Right ventricle myocardium inferior (tissue), 1 donor: ENCODE measurements around the gene ONECUT3. TPM values are rescaled to one million over a fixed set of nuclear protein-coding genes. Genes with fewer than 3 reads are reported as not detected.
A peak's percentile ranks its signal among the peaks of the same experiment; 100 is the strongest.

Experiments used
- ATAC-seq: fragments of 200-7000 bp; cut with Tn5 transposase; one replicate; pipeline ENCODE4 v1.9.1; 2020; ENCODE audit warnings: mild to moderate bottlenecking, moderate library complexity
- DNase-seq: peaks from one replicate; pipeline ENCODE4 v3.0.0; 2021; ENCODE audit errors: missing footprints
- intact Hi-C: fragments of 100-400 bp; cut with DNase I; formaldehyde crosslinking; loops from one replicate; pipeline ENCODE4 v1.11.0; 2022
- total RNA-seq: library from RNA; stranded (reverse); fragmentation: NEBNext Ultra II Directional; extraction: Animal tissue kit (Norgen Biotek cat#: 25700); gene quantifications from one replicate; pipeline ENCODE4 v1.2.1, GENCODE V29; 2021
- donor health status: DM: no; HTN: yes; CAD: no; lungs with severe emphysema.

The ONECUT3 gene
- total RNA-seq, 1 donor from 2014 or later: not detected

DNA sequence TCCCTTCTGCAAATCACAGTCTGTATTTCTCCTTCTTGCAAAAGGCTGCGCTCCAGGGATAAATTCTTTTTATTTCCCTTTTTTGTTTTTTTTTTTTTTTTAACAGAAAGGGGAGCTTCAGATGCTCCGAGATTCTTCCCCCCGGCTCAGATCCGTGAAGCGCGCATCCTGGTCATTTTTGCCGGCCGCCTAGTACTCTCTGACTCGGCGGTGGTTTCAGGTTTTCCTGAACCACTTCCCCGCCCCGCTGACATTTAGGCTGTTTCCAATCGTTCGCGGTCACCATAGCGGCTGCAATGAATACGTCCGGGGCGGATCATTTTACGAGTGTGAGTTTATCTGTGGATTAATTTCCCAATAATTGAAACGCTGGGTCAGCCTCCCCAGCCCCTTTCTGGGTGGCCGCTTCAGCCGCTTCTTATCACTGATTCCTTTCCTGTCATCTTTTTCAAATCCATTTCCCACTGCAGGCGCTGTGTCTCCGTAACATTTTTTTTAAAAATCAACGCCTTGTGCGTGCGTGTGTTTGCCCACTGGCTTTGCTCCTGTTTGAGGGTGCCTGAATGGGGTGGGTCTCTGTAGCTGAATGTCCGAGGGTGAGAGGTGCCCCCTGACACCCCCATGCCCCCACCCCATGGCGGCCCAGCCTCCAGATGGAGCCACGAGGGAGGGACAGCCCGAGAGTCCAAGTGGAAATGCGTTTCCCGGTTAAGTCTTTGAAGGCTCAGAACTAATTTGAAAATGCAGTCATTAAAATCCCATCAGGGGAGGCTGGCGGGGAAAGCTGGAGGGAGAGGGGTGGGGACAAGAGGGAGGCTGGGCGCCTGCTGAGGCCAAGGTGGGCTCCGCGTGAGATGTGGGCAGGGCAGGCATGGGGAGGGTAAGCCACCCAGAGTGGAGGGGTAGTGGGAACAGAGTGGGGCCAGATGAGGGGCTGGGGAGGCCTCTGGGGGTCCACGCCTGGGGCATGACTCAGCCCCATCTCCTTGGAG, 10.6 kb downstream of the ONECUT3 start:
- no peak for DNase-seq
- ATAC-seq: no peak
- intact Hi-C loops: no loop called here

DNA sequence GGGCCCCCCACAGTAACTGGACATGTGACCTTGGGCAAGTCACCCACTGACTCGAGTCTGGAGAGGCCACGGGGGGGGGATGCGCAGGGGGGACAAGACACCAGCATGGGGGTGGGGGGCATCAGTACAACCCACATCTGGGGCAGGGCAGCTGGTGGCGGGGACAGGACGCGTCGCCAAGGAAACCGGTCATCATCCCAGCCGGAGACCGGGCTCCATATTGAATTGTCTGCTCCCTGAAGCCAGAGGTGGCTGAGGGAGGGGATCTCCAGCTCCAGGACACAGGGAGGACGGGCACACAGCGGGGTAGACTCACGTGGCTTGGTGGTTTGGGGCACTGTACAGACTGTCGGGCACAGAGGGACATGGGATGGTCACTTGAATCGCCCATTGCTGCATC, 11.4 kb downstream of the ONECUT3 start:
- ATAC-seq: no peak
- intact Hi-C loops: no loop called here
- DNase-seq: no peak

DNA sequence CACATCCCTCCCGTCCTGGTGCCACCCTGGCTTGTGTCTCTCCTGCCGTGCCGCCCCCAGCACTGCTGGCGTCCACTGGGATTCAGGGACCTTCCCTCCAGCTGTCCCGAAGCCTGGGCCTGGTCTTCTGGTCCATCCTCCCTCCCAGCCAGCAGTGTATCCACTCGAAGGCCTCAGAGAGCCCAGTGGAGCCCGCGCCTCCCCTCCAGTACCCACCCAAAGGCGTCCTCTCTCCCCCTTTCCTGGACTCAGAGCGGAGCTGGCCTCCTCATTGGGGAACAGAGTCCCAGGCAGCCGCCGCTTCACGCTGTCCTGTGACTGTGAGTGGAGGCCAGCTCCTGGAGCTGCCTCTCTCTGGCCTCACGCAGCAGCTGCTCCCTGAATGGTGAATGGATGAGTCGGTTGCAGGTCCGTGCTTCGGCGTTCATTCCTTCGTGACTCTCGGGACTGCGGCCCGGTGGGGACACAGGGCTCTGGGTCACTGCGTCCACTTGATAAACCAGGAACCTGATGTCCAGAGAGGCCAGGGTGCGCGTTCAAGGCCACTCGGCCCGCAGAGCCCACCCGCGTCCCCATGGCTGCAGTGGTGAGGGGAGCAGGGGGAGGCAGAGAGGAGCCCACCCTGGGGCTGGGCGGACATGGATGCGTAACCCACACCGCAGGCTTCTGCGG, 12.1 kb downstream of the ONECUT3 start:
- no peak for DNase-seq
- intact Hi-C loops: no loop called here
- ATAC-seq: no peak

DNA sequence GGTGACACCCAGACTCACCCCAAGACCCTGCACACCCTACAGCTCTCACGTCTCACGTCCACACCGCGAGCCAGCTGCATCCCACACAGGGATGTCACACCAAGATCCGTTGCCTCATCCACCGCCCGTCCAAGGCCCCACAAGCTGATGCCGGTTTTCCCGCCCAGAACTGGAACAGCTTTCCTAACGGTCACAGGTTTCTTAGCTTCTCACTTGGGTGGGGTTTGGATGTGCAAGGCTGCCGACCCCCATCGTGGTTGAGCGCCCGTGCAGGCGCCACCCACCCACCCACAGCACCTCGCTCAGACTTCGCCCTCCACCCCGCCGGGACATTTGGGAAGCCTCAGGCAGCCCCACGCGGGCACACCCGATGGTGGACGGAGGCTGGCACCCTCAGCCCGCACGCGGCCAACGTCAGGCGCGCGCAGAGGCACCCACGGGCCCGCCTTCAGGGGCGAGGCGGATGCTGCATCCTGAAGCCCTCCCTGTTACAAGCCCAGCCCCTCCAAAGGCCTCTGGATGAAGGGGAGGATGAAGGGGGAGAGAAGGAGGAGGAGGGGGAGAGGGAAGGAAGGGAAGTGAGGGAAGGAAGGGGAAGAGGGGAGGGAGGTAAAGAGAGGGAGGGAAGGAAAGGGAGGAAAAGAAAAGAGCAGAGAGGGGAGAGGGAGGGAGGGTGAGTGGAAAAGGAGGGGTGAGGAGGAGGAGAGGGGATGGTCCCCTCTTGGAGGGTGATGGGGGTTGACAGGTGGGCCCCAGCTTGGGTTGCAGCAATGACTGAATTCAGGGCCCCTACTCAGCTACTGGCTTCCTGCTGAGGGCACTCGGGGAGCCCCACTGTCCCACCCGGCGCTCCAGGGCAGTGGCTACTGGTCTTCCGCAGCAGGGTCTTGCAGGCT, 12.8 kb downstream of the ONECUT3 start:
- ATAC-seq (no peak), DNase-seq (no peak)
- intact Hi-C loops: loop anchor here (2.0 kb wide), 1 partner anchor 219 kb away; no protein-coding TSS in a partner anchor

DNA sequence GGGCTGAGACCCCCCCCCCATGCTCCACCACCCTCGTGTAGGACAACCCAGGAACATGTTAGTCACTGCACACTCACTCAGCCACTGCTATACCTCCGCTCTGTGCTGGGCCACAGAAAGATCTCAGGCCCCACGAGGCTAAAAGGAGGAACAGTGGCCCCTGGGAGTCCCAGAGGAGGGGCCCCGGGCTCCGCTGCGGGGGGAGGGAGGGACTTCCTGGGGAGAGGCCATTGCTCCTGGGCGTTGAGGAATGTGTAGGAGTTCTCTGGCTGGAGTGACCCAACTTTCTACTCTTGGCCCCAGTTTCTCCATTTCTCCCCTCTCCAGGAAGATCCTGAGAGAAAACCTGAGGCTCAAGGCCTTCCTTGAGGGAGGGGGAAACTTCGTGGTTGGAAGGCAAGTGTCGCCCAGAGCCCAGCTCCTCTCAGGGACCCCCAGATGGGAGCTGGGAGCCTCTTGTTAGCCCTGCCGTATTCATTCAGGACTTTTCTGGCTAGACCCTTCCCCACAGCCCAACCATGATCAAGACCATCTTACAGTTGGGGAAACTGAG, 13.6 kb downstream of the ONECUT3 start:
- intact Hi-C loops: loop anchor here (2.0 kb wide), 1 partner anchor 220 kb away; no protein-coding TSS in a partner anchor
- DNase-seq: no peak
- no peak for ATAC-seq

DNA sequence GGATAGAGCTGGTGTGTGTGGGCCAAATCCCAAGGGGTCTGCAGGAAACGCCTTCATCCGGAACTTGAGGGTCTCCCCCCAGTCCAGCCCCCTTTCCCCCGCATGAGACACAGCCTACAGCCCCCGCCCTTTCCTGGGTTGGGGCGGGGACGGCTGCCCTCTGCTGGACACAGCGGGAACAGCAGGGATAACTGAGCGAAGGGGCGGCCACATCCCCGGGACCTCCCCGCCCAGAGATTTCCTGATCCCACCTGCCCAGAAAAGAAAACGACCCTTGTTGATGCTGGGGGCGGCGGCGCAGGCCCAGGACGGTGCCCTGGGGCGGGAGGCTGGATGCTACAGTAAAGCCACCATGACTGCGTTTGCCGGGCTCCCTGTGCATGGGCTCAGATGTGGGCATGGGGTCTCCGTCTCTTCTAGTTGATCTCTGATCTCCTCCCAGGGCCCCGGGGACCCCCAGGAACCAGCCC, 14.2 kb downstream of the ONECUT3 start:
- intact Hi-C loops: loop anchor here (2.0 kb wide), 1 partner anchor 221 kb away; no protein-coding TSS in a partner anchor
- ATAC-seq (peak; percentile 48), DNase-seq (peak; percentile 77)

DNA sequence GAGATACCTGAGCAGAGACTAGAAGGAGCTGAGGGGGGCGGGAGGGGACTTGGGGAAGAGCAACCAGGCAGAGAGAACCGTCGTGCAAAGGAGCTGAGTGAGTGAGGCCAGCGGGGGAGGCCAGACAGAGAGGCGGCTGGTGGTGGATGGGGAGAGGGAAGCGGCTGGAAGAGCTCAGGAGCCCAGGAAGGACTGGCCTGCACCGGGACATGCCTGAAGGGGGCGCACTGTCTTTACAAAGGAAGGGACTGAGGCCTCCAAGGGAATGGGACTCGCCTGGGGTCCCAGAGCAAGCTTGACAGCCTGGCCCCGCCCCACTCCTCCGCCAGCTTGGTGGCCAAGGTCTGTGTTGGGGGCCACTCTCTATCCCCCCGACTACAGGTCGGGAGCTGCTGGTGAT, 14.9 kb downstream of the ONECUT3 start:
- ATAC-seq (no peak), DNase-seq (no peak)
- intact Hi-C loops: no loop called here

DNA sequence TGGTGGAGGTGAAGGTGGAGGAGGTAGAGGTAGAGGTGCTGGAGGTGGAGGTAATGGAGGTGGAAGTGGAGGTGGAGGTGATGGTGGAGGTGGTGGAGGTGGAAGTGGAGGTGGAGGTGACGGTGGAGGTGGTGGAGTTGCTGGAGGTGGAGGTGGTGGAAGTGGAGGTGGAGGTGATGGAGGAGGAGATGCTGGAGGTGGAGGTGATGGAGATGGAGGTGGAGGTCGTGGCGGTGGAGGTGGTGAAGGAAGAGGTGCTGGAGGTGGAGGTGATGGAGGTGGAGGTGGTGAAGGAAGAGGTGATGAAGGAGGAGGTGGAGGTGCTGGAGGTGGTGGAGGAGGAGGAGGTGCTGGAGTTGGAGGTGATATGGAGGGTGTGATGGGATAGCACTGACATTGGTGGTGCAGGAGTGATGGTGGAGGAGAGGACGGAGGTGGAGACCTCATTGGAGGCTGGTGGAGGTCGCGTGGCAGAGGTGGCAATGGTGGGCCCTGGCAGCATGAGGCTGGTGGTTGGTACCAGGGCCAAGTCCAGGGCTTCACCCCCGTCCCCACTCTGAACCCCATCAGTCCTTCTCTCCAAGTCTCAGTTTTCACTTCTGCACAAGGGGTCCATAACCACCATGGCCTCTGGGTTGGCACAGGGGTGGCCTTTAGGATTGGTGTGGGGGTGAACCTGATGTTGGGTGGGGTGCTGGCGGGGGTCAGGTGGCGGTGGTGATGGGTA, 15.8 kb downstream of the ONECUT3 start:
- DNase-seq: no peak
- intact Hi-C loops: no loop called here
- ATAC-seq: no peak

DNA sequence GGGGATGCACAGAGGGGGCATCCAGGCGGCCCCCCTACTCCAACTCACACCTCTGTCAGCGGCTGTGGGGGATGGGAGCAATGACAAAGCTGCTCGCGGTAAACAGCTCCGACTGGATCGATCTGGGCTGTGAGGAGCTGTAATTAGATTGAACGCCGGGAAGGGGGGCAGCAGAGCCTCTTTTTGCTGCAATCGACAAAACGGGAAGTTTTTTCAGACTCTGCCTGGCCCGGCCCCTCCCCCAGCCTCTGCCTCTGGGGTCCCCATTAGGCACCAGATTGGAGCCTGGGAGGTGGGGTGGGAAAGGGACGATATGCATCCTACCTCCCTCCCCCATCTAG, 16.3 kb downstream of the ONECUT3 start:
- intact Hi-C loops: no loop called here
- ATAC-seq (no peak), DNase-seq (no peak)

DNA sequence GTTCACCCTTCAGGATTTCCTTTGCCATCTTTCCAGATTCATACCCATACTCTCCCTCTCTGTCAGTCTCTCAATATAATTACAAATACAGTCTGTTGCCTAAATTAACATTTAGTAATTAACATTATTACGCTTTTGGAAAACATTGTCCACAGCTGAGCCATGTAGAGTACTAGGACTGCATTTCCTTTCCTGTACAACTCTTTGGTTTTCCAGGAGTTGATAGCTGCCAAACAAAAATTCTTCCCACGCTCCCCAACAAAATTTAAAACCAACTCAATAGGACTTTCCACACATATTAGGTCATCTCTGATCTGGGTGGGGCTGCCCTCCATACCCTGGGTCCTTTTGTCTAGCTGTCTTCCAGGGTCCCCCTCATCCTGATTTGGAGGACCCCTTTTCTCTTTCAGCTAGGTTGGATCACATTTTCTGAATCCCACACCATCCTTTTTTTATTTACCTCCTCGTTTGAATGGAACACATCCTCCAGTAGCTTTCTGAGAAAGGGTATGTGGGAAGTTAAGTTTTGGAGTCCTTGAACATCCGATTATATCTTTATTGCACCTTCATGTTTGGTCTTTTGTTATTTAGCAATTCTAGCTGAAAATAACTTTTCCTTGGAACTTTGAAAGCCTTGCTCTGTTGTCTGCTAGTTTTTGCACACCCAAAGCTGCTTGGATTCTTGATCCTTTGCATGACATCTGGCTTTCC, 17.7 kb downstream of the ONECUT3 start:
- ATAC-seq: no peak
- intact Hi-C loops: no loop called here

DNA sequence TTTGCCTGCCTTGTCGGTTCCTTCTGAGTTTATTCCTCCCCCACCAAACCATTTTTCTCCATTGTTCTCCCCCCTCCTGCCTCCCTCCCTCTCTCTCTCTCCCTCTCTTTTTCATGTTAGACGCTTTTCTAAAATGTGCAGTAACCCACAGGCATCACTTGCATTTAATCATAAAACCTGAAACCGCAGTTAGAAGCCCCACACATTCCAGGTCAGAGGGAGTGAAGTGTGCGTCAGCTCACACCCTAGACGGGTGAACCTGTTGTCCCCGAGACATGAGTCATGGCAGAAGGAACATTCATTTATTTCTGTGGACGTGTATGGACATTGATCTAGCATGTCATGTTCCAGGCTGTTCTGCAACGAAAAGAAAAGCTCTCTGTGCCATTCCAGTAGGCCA, 19.9 kb downstream of the ONECUT3 start:
- intact Hi-C loops: no loop called here
- DNase-seq (no peak), ATAC-seq (no peak)

More for the DNA sequence above, 17.7 kb downstream of the ONECUT3 start:
- no peak for DNase-seq

DNA sequence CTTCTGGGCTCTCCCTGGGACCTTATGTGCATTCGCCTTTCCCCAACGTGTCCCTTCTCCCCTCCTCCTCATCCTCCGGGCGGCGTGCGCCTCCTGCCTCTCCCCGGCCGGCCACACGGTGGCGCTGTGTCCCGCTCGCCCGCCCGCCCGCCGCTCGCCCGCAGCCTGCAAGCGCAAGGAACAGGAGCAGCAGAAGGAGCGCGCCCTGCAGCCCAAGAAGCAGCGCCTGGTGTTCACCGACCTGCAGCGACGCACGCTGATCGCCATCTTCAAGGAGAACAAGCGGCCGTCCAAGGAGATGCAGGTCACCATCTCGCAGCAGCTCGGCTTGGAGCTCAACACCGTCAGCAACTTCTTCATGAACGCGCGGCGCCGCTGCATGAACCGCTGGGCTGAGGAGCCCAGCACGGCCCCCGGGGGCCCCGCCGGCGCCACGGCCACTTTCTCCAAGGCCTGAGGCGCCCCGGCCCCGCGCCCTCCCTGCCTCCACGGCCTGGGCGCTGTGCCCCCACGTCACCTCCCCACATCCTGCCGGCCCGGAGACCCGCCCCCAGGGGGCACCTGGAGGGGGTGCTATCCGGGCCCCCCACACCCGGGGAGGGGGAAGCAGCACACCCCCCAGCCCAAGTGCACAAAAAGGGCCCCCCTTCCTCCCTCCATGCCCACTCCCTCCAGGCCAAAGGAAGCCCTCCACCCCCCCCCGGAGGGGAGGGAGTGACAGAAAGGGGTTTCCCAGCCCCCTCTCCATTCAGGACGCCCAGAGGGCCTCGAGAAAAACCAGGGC, 21.9 kb downstream of the ONECUT3 start:
- ATAC-seq (no peak), DNase-seq (no peak)

DNA sequence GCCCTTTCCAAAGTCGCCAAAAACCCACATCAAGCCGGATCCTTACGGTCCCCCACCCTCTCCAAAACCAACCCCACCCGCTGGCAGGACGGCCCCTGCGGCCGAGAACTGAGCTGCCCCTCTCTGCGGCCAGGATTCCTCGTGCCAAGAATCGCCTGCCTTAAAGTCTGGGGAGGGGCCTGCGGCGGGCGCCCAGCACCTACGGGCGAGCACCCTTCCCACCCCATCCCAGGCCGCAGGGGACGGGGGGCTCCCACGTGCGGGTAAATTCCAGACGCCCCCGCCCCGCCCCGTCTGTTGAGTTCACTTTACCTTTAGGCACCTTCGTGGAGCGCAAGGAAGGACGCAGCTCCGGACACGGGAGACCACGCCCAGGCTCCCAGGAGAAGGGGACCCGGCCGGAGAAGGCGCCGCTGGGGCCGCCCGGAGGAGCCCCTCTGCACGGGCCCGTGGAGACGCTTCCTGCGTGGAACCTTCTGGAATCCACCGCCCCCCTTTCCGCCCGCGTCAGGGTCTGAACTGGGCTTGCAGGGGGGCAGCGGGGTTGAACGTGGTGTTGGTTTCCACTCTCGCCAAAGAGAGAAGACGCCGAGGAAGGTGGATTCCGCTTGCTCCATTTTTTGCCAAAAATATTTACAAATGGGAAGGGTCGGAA, 22.8 kb downstream of the ONECUT3 start:
- intact Hi-C loops: no loop called here
- ATAC-seq (no peak), DNase-seq (no peak)

More for the DNA sequence above, 21.9 kb downstream of the ONECUT3 start:
- intact Hi-C loops: no loop called here

DNA sequence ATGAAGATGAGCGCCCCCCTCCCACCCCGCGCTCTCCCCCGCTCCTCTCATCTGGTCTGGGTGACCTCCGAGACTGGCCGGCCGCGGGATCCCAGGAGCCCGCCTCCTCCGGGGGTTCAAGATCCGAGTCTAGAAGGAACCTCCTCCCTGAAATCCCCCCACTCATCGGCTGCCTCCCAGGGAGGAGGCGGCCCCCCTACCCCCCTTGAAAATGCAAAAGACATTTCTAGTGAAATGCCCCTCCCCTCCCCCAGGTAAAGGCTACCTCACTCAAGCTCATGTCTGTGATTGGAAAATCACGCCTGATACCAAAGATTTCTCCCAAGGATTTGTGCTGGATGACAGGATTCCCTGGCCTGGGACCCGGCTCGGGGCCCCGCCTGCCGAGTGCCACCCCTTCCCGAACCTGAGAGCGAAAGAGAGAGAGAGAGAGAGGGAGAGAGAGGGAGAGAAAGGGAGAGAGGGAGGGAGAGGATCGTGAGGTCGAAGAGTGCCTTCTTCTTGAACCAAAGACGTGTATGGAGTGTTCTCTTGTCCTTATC, 23.4 kb downstream of the ONECUT3 start:
- ATAC-seq: no peak
- DNase-seq: no peak
- intact Hi-C loops: no loop called here

DNA sequence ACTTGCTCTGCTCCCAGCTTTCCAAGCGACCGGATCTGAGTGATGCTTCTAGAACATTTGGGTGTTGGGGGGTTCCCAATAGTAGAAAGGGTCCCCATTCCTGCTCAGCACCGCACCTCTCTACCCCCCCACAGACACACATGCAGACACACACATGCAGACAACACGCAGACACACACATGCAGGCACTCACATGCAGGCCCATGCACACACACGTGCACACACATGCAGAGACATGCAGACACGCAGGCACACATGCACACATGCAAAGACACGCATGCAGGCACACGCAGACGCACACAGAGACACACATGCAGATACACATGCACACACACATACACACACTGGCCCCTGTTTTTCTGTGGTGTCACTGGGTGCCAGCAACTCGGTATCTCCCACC, 23.8 kb downstream of the ONECUT3 start:
- DNase-seq (no peak), ATAC-seq (no peak)
- intact Hi-C loops: no loop called here

DNA sequence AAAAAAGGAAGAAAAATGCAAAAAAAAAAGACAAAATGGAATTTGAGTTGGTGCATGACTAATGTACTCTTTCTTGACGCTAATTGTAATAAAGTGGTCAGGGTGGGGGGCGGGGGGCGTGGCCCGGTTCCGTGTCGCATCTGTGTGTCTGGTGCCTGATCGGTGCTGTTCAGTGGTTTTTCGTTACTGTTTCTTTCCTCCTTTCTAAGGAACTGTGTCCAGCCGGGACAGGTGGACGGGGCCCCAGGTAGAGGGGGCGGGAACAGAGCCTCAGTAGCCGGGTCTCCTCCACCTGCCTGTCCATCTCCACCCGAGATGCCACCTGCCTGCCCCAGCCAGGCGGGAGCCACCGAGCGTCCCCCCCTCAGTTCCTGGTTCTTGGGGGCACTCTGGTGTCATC, 26.3 kb downstream of the ONECUT3 start:
- intact Hi-C loops: no loop called here
- no peak for ATAC-seq
- DNase-seq: no peak
